GM19372 (cell line): ENCODE results near the gene GPM6B.
A peak's percentile ranks its signal among the peaks of the same experiment; 100 is the strongest.

Source experiments
- ATAC-seq: cut with Tn5 transposase; IDR thresholded peaks from one replicate; pipeline ENCODE4 v1.9.1; 2021; ENCODE audit warnings: mild to moderate bottlenecking, low read depth, moderate library complexity; ENCODE audit not compliant: unreplicated experiment

GPM6B gene

GRCh38 chrX:13770013-13770535 lies 46.8 kb downstream of the GPM6B start:
- no peak for ATAC-seq

DNA sequence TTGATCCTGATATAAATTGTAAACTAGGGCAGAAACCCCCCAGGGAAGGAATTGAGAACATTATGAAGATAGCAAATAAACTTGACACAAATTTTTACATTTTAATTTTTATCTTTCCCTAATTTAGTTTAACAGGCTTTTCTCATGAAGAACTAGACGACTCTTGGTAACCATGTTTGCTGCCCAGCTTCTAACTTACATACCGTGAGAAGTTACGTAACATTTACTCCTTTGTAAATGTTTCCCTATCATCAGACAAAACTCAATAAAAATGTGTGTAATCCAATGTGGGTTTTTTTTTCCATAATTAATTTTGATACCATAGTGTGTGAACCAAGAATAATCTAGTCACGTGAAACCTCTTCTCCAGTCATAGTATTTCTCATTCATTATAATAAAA lies 48.0 kb downstream of the GPM6B start:
- ATAC-seq = no peak

DNA sequence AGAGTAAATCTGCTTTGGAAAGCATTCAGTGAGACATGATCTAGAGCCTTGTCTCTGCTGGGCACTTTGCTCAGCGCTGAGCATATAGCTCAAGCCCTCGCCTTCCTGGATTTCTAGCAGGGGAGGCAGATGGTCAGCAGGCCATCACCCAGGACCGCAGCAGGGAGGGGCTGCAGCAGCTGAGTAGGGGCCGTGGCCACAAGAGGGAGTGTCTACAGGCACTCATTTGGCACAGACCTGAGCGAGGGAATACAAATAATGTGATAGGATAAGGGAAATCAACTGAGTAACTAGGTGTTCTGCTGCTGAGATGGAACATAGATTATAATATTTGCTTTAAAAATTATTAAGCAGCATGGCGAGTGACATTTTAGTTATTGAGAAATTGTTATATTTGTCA lies 52.1 kb downstream of the GPM6B start:
- no peak for ATAC-seq

GRCh38 chrX:13764281-13764680 lies 52.6 kb downstream of the GPM6B start:
- no peak for ATAC-seq

DNA sequence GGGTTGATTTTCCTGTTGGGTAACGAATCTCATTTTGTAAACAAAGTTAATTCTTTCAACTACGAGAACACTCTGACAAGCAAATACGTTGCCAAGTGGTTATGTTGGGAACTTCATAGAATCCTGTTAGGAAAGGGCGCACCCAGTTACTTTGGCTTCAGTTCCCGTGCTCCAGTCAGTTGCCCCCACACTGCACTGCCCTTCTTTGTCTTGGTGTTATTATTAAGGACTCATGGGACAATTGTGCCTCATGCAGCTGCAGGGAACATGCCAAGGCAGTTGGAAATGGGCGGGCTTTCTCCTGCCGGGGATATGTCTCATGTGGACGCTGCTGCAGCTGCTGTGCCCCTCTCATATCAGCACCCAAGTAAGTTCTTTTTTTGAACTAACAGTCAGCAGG lies 53.4 kb downstream of the GPM6B start:
- ATAC-seq = no peak

- ATAC-seq = peak; percentile 57
These were observed 55.1 kb downstream of the GPM6B start for GRCh38 chrX:13761606-13762414.

- ATAC-seq = no peak
These were observed 56.5 kb downstream of the GPM6B start for GRCh38 chrX:13760426-13760825.

DNA sequence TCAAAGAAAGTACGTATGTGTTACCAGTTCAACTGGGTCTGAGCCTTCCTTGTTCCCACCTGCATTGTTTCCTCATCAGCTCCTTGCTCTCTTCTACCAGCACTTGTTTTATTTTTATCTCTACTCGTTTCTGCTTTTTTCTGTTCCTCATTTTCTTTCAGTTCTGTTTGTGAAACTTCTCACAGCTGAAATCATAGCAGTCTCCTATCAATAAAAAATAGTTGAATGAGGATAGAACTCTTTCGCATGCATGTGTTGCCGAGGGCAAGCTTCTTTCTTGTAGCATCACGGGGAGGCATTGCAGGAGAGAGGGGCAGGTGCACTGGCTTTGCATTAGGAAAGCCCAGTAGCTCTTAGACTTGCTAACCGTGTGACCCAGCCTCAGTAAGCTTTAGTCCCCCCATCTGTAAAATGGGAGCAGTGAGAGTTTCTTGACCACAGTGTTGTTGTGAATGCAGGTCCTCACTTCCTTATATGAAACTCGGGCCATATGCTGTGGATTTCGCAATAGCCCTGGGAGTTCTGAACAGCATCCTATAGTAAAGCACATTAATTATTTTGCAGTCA lies 57.7 kb downstream of the GPM6B start:
- ATAC-seq = peak; percentile 71

- no peak for ATAC-seq
These were observed 60.5 kb downstream of the GPM6B start for GRCh38 chrX:13756381-13756780.

- ATAC-seq = no peak
These were observed 61.6 kb downstream of the GPM6B start for GRCh38 chrX:13755254-13755653.

- ATAC-seq = no peak
These were observed 62.1 kb downstream of the GPM6B start for GRCh38 chrX:13754765-13755164.

GRCh38 chrX:13752646-13753045 lies 64.2 kb downstream of the GPM6B start:
- ATAC-seq = no peak

GRCh38 chrX:13752141-13752540 lies 64.8 kb downstream of the GPM6B start:
- ATAC-seq = no peak

DNA sequence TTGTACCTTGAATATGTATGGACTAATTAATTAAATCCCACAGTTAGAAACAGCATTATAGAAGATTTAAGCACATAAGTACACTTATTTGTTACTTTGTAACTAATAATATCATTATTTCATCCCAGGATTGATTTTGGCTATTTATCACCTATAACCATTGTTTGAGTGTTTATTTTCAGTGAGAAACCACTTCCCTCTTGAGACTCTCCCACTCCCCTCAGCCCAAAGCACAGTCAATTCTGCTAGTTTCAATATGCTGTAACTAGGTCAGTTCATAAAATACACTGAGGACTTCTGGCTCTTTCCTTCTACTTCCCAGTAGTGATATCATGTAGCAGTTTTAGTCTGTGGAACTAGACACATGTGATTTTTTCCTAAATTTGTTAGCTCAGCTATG lies 66.1 kb downstream of the GPM6B start:
- ATAC-seq = no peak

DNA sequence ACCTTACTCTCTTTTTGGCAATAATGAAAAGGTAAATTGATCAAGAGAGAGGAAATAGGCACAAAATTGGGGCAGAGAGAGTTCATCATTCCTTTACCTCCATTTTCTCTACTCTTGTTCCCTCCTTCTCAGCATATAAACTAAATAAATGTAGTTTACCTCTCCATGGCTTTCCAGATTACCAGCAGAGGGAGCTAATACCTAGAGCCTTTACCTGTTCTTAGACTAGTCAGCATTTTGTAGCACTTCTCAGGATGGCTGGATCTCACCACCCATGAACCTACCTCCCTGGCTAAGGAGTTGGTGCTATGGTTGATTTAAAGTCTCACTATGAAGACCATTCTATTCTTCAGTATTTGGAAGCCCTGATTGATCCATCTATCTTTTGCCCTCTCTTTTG lies 66.7 kb downstream of the GPM6B start:
- no peak for ATAC-seq

- no peak for ATAC-seq
These were observed 68.4 kb downstream of the GPM6B start for GRCh38 chrX:13748486-13748885.

DNA sequence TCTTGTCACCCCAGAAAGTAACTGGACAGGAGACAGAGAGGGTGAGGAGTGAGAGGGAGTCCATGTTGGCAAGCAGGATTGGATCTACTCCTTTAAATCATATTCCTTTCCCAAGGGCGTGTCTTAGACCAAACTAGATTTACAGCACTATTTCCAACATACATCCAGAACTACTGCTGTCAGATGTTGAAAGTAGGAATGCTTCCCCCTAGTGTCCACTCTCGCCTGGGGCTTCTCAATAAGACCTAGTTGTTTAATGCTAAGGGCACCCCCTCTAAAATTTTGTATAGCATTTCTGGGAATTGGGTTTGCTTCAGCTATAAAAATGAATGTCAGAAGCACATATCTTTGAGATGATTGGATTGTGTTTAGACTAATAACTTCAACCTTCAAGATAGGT lies 69.1 kb downstream of the GPM6B start:
- no peak for ATAC-seq

DNA sequence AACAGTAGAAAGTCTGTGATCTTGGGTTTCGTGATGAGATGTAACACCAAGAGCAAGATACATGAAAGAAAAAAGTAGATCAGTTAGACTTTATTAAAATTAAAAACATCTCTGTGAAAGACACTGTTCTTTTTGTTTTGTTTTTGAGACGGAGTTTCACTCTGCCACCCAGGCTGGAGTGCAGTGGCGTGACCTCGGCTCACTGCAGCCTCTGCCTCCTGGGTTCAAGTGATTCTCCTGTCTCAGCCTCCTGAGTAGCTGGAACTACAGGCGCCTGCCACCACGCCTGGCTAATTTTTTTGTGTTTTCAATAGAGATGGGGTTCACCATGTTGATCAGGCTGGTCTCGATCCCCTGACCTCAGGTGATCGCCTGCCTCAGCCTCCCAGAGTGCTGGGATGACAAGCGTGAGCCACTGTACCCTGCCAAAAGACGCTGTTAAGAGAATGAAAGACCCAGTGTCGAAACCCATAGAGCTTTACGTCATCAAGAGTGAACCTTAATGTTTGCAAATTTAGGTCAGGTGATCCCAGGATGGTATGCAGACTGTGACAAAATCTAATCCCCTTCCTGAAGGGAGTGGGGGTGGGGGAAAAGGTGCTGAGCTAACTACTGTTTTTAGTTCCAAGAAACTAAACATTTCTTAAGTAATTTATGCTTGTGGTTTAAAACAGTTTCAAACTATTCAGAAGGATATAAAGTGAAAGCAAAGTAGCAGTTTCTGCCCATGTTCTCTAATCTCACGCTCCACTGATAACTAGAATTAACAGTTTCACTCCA lies 74.3 kb downstream of the GPM6B start:
- ATAC-seq = peak; percentile 87

- no peak for ATAC-seq
These were observed 75.2 kb downstream of the GPM6B start for GRCh38 chrX:13741695-13742094.

GRCh38 chrX:13734278-13735172 lies 82.4 kb downstream of the GPM6B start, which contains the start of the genes OFD1 and TRAPPC2:
Gene OFD1, plus strand, starts transcription at chrX:13734748. Its CDS starts 324 bp downstream, at chrX:13735072.
Gene TRAPPC2, minus strand, starts transcription at chrX:13734620. Its CDS starts 14,657 bp downstream, at chrX:13719963.
- peak; percentile 92 for ATAC-seq
